ENCODE results near the gene CES3. TPM values are rescaled to one million over a fixed set of nuclear protein-coding genes. Genes with fewer than 3 reads are reported as not detected.

The CES3 gene
- total and polyA plus RNA-seq, 3 donors from 2014 or later = 1.5 to 4.5 (median 4.1) TPM

- intact Hi-C loops (cut with DNase I; ENCODE audit: low total_unique reads) = no loop called here
- H3K27ac ChIP-seq = no peak overlapping the region
- H3K4me1 ChIP-seq = peaks cover 2% of the 10 kb centered on the region
- H3K27me3 ChIP-seq = no peaks in the 10 kb centered on the region
- TF ChIP-seq, protein P1, sequence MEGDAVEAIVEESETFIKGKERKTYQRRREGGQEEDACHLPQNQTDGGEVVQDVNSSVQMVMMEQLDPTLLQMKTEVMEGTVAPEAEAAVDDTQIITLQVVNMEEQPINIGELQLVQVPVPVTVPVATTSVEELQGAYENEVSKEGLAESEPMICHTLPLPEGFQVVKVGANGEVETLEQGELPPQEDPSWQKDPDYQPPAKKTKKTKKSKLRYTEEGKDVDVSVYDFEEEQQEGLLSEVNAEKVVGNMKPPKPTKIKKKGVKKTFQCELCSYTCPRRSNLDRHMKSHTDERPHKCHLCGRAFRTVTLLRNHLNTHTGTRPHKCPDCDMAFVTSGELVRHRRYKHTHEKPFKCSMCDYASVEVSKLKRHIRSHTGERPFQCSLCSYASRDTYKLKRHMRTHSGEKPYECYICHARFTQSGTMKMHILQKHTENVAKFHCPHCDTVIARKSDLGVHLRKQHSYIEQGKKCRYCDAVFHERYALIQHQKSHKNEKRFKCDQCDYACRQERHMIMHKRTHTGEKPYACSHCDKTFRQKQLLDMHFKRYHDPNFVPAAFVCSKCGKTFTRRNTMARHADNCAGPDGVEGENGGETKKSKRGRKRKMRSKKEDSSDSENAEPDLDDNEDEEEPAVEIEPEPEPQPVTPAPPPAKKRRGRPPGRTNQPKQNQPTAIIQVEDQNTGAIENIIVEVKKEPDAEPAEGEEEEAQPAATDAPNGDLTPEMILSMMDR (IDR thresholded peaks at IDR 0.05) = no peak
- TF ChIP-seq POLR2A (IDR thresholded peaks at IDR 0.05) = no peak
- DNase-seq = no peak
- no peak overlapping the region for H3K4me3 ChIP-seq
- no peaks in the 10 kb centered on the region for H3K36me3 ChIP-seq (ENCODE audit: low read depth, missing control alignments)
- no peaks in the 10 kb centered on the region for H3K9me3 ChIP-seq
- WGBS, 2 donors = 49 to 54% methylated on average over 6 of the region's 6 CpGs
These were observed 35.4 kb downstream of the CES3 start for GRCh38 chr16:66996324-66996982.

DNA sequence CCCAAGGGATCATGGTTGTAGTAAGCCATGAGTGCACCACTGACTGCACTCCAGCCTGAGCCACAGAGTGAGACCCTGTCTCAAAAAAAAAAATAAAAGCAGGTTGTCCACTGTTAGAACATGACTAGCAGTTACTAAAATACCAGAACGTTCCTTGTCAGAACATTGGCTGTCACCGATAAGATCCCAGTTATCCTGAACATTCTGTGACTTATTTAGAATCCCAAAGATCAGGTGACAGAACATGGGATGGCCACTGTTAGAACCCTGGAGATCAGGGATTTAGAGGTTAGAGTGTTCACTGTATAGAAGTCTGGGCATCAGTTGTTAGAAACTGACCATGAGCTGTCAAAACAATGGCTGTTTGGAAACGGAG is 35.9 kb downstream of the CES3 start:
- WGBS, 2 donors = 64 to 66% methylated on average over 3 of the region's 3 CpGs

DNA sequence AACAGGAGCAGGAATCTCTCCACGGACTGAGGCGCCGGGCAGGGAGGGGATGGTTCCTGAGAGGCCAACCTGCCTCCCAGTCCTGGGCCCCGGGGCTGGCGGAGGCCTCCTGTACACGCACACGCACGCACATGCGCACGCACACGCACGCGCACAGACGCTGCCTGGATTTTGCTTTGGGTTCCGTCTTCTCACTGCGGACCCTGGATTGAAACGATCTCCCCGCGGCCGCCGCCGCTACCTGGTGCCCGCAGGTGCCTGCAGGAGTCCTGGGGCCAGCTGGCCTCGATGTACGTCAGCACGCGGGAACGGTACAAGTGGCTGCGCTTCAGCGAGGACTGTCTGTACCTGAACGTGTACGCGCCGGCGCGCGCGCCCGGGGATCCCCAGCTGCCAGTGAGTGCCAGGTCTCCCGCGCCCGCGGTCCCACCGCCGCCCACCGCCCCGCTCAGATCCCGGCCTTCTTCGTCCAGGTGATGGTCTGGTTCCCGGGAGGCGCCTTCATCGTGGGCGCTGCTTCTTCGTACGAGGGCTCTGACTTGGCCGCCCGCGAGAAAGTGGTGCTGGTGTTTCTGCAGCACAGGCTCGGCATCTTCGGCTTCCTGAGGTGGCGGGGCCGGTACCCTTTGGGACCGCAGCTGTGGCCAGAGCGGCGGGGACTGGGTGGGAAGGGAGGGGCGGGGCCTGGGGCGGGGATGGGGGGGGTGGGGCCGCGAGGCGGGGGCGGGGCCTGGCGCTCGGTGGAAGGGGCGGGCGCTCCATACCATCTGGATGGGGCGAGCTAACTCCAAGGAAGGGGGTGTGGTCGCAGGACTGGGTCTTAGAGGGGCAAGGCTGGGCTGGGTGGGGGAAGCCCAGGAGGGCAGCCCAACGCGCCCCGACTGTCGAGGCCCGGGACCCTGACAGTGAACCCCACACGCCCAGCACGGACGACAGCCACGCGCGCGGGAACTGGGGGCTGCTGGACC is 39.6 kb downstream of the CES3 start:
- Histone ChIP-seq H3K27ac (peak overlapping the region in 1 of 2 donors; percentile 69), H3K4me1 (peaks cover 3% of the 10 kb centered on the region), H3K36me3 (ENCODE audit: low read depth, missing control alignments) (no peaks in the 10 kb centered on the region), H3K4me3 (peak overlapping the region; percentile 55 to 76), H3K27me3 (no peaks in the 10 kb centered on the region), H3K9me3 (no peaks in the 10 kb centered on the region)
- intact Hi-C loops (cut with DNase I; ENCODE audit: low total_unique reads) = no loop called here
- WGBS, 2 donors = 3 to 9% methylated on average over 14 to 75 of the region's 89 CpGs
- TF ChIP-seq, protein P1 (IDR thresholded peaks at IDR 0.05) = no peak
- no peak for TF ChIP-seq POLR2A (IDR thresholded peaks at IDR 0.05)
- peak; percentile 76 for DNase-seq

More for the DNA sequence above, 35.9 kb downstream of the CES3 start:
- no peak overlapping the region for H3K27ac ChIP-seq
- H3K27me3 ChIP-seq = no peaks in the 10 kb centered on the region
- H3K9me3 ChIP-seq = no peaks in the 10 kb centered on the region
- H3K36me3 ChIP-seq (ENCODE audit: low read depth, missing control alignments) = no peaks in the 10 kb centered on the region
- intact Hi-C loops (cut with DNase I; ENCODE audit: low total_unique reads) = no loop called here
- no peak for DNase-seq
- H3K4me3 ChIP-seq = no peak overlapping the region
- TF ChIP-seq, protein P1 (IDR thresholded peaks at IDR 0.05) = no peak
- no peak for TF ChIP-seq POLR2A (IDR thresholded peaks at IDR 0.05)
- peaks cover 3% of the 10 kb centered on the region for H3K4me1 ChIP-seq

GRCh38 chr16:67001726-67002125 is 40.7 kb downstream of the CES3 start:
- WGBS, 2 donors = 89 to 94% methylated on average over 3 of the region's 3 CpGs
- intact Hi-C loops (cut with DNase I; ENCODE audit: low total_unique reads) = no loop called here
- Histone ChIP-seq H3K36me3 (ENCODE audit: low read depth, missing control alignments) (no peaks in the 10 kb centered on the region), H3K27ac (no peak overlapping the region), H3K4me1 (peaks cover 3% of the 10 kb centered on the region), H3K4me3 (no peak overlapping the region), H3K9me3 (no peaks in the 10 kb centered on the region), H3K27me3 (no peaks in the 10 kb centered on the region)
- DNase-seq = no peak
- TF ChIP-seq POLR2A (IDR thresholded peaks at IDR 0.05) = no peak
- TF ChIP-seq, protein P1 (IDR thresholded peaks at IDR 0.05) = no peak

All from testis (tissue), 3 donors.